ENCODE data around the gene KCNT2. TPM values are rescaled to one million over a fixed set of nuclear protein-coding genes. Genes with fewer than 3 reads are reported as not detected.

KCNT2 gene
- total and polyA plus RNA-seq, 9 donors, result 5.3 to 34.9 (median 14.1) TPM

GRCh38 chr1:196461521-196461920, 146.7 kb downstream of the KCNT2 start:
- intact Hi-C loops (cut with DNase I), result no loop called here
- TF ChIP-seq EP300 (IDR thresholded peaks at IDR 0.05) (no peak), CTCF (IDR thresholded peaks at IDR 0.05) (no peak)
- H3K9me3 ChIP-seq, result no peaks in the 10 kb centered on the region

GRCh38 chr1:196459383-196459782, 148.9 kb downstream of the KCNT2 start:
- intact Hi-C loops (cut with DNase I), result no loop called here
- no peak overlapping the region for H3K27ac ChIP-seq
- TF ChIP-seq EP300 (IDR thresholded peaks at IDR 0.05) (no peak), POLR2A (IDR thresholded peaks at IDR 0.05) (no peak), CTCF (IDR thresholded peaks at IDR 0.05) (no peak)
- no peaks in the 10 kb centered on the region for H3K9me3 ChIP-seq
- 57 to 67% (median 60%) methylated on average over 1 of the region's 1 CpG for WGBS, 3 donors
- H3K4me1 ChIP-seq (ENCODE audit: insufficient read depth), result peaks cover 7% of the 10 kb centered on the region
- no peaks in the 10 kb centered on the region for H3K27me3 ChIP-seq
- DNase-seq, result no peak
- no peaks in the 10 kb centered on the region for H3K36me3 ChIP-seq
- H3K4me3 ChIP-seq, result no peak overlapping the region

More at GRCh38 chr1:196461521-196461920, 146.7 kb downstream of the KCNT2 start:
- Histone ChIP-seq H3K27me3 (no peaks in the 10 kb centered on the region), H3K27ac (no peak overlapping the region), H3K4me1 (ENCODE audit: insufficient read depth) (peaks cover 7% of the 10 kb centered on the region), H3K36me3 (no peaks in the 10 kb centered on the region), H3K4me3 (no peak overlapping the region)
- WGBS, 3 donors, result 71 to 74% (median 74%) methylated on average over 3 of the region's 3 CpGs
- no peak for DNase-seq

- DNase-seq, result no peak
- Histone ChIP-seq H3K4me3 (no peak overlapping the region), H3K36me3 (no peaks in the 10 kb centered on the region), H3K4me1 (ENCODE audit: insufficient read depth) (peaks cover 7% of the 10 kb centered on the region), H3K27ac (no peak overlapping the region), H3K27me3 (no peaks in the 10 kb centered on the region), H3K9me3 (no peaks in the 10 kb centered on the region)
- intact Hi-C loops (cut with DNase I), result no loop called here
- TF ChIP-seq CTCF (IDR thresholded peaks at IDR 0.05) (no peak), EP300 (IDR thresholded peaks at IDR 0.05) (no peak), POLR2A (IDR thresholded peaks at IDR 0.05) (no peak)
- 95 to 96% (median 95%) methylated on average over 2 of the region's 2 CpGs for WGBS, 3 donors
These were observed 153.4 kb downstream of the KCNT2 start for GRCh38 chr1:196454792-196455191.

GRCh38 chr1:196451103-196451502, 157.1 kb downstream of the KCNT2 start:
- 96 to 97% (median 96%) methylated on average over 5 of the region's 5 CpGs for WGBS, 3 donors
- H3K27me3 ChIP-seq, result no peaks in the 10 kb centered on the region
- TF ChIP-seq POLR2A (IDR thresholded peaks at IDR 0.05) (no peak), CTCF (IDR thresholded peaks at IDR 0.05) (no peak), EP300 (IDR thresholded peaks at IDR 0.05) (no peak)
- no peaks in the 10 kb centered on the region for H3K4me1 ChIP-seq (ENCODE audit: insufficient read depth)
- H3K27ac ChIP-seq, result no peak overlapping the region
- no peak for DNase-seq
- H3K9me3 ChIP-seq, result no peaks in the 10 kb centered on the region
- no peak overlapping the region for H3K4me3 ChIP-seq
- H3K36me3 ChIP-seq, result no peaks in the 10 kb centered on the region
- intact Hi-C loops (cut with DNase I), result no loop called here
